H7 (cell line): ENCODE results near the gene DLD. TPM values are rescaled to one million over a fixed set of nuclear protein-coding genes. Genes with fewer than 3 reads are reported as not detected.

ENCODE experiments used
- DNase-seq: peaks from one replicate; pipeline ENCODE4 v3.0.0; 2012
- H3K27me3 ChIP-seq: 2 replicates; pipeline ENCODE4 v1.6.0; 2011; ENCODE audit warnings: mild to moderate bottlenecking, low read length; ENCODE audit not compliant: control insufficient read depth, insufficient read depth
- H3K36me3 ChIP-seq: replicated peaks from 2 replicates; pipeline ENCODE4 v1.5.1; 2011; ENCODE audit warnings: low read length; ENCODE audit not compliant: control insufficient read depth, insufficient read depth
- H3K4me3 ChIP-seq: 2 replicates; pipeline ENCODE4 v1.5.1; 2011; ENCODE audit warnings: low read depth, mild to moderate bottlenecking, control low read depth, low read length, moderate library complexity; ENCODE audit not compliant: insufficient read depth
- total RNA-seq: library from RNA; depleted of rRNA; stranded (reverse); fragments of >200 nt; shearing (Covaris generic); gene quantifications from 2 replicates; pipeline ENCODE4 v1.2.3, GENCODE V29; 2014

Gene DLD
- total RNA-seq, 1 experiment from 2014 or later, result 58.5 TPM

DNA sequence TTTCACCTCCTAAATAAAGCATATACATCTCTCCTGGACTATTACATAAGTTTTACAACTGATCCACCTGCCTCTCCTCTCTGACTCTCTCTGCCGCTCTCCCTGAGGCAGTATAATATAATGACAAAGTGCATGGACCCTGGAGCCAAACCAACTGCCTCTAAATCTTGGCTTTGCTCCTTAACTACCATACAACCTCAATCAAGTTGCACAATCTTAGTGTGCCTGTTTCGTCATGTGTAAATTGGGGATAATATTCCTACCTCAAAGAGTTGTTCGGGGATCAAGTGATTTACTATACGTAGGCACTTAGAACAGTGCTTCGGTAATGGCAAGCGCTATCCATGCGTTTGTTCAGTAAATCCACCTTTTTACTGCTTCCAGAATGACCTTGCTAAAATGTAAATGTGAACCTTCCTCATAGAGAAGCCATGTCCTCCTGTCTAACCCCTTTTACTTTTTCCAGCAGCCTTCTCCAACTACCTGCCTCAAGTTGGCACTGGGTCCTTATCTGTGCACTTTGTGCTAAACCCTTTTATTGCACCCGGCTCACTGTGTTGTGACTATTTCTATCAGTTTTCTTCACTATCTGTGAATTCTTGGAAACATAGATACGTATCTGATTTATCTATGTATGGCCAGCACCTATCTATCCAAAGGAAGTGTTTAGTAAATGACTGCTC is 30.6 kb upstream of the DLD start:
- no peak for DNase-seq
- H3K4me3 ChIP-seq, result no peak overlapping the region
- no peaks in the 10 kb centered on the region for H3K36me3 ChIP-seq
- H3K27me3 ChIP-seq, result no peaks in the 10 kb centered on the region

DNA sequence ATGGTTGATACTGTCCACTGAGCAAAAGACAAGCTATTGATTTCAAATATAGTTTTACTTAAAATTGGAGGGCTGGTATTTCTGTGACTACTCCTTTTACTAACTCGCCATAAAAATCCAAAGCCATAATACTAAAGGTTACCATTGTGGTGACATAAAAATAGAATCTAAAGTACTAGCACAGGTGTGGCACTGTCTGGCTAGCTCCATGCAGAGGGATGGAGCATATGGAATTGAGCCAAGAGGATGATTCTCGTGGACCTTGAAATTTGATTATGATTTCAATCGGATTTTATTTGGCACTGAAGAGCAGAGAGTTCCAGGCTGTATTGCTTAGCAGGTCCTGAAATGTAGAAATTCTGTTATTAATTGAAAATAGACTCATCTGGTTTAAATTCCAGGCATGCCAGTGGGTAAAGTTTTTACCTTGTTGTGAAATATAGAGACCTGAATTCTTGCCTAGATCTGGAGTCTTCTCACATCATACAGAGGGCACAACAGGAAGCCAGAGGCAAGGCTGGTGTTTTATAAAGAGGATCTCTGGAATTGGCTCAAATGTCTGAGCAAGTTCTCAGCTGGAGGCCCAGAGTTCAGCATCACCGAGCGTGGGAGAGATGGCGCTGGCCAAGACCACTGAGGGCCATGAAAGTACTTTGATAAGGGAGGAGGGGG is 29.9 kb upstream of the DLD start:
- no peaks in the 10 kb centered on the region for H3K27me3 ChIP-seq
- no peaks in the 10 kb centered on the region for H3K36me3 ChIP-seq
- DNase-seq, result no peak
- no peak overlapping the region for H3K4me3 ChIP-seq

DNA sequence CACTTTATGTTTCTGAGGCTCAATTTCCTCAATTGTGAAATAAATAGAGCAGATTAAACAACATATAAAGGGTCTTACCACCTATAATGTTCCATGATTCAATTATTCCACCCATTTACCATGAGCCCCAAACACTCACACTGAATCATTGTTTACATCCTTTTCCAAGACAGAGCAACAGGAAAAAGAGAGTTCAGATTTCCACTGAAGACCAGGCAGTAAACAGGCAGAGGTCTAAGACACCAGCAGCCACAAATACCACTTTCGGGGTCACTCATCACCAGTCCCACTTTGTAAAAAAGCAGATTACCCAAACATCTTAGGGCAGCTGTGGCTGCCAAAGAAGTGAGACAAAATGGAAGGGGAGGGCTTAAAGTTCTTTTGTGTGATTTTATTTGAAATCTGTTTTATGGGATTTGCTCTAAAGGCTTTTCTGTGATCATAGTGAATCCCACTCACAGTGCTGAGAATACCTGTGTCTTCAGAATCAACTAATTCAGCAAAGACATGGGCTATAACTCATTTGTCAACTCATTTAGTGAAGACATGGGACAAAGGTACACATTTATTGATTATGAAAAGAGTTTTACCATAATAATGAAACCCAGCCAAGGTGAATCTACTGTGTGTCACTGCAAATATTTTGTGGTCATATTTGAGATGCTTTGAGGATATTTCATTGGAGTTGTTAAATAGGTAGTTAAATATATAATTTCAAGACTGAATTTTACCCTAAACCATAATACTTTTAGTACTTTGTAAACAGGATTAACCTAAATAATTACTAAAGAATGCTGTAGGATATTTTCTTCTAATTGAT is 24.8 kb upstream of the DLD start:
- H3K36me3 ChIP-seq, result no peaks in the 10 kb centered on the region
- no peak overlapping the region for H3K4me3 ChIP-seq
- DNase-seq, result no peak
- no peaks in the 10 kb centered on the region for H3K27me3 ChIP-seq

DNA sequence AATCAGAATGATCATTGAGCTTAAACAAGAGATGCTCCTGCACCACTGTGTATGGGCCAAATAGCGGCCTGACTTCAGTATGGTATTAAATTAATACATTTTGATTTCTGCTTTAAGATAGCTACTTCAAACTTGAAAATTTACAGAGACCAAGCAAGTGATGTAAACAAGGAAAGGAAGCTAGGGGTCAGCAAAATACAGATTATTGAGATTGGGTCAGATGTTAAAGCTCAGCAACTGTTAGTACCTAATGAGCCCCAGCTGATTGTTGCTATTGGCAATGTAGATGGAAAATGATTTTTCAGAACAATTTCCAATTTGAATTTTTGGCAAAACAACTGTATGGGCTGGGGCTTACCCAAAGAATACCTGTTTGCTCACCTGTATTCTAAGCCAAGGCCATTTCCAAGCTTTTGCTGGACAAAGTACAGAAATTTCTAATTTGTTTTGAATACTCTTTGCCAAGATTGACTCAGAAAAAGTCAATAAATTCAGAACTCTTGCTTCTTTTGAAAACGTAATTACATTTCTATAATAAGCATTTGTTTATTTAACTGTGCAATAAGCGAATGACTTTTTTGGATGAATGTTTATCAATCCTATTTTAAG is 23.0 kb upstream of the DLD start:
- Histone ChIP-seq H3K27me3 (no peaks in the 10 kb centered on the region), H3K4me3 (no peak overlapping the region), H3K36me3 (no peaks in the 10 kb centered on the region)
- DNase-seq, result no peak

DNA sequence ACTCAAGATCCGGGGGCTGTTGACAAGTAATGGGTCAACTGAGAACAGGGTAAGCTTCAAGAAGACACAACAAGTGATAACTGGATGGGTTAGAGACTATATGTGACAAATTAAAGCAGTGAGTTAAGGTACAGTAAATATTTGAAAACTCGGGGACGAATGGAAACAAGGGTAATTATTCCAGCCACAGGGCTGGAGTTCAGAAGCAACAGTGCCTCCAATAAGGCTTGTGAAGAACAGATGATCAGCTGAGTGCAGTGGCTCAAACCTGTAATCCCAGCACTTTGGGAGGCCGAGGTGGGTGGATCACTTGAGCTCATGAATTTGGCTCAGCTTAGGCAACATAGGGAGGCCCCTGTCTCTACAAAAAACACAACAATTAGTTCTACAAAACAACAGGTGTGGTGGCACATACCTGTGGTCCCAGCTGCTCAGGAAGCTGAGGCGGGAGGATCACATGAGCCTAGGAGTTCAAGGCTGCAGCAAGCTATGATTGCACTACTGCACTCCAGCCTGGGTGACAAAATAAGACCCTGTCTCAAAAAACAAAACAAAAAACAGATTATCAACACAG is 20.5 kb upstream of the DLD start:
- no peak for DNase-seq
- H3K36me3 ChIP-seq, result no peaks in the 10 kb centered on the region
- H3K4me3 ChIP-seq, result no peak overlapping the region
- no peaks in the 10 kb centered on the region for H3K27me3 ChIP-seq

DNA sequence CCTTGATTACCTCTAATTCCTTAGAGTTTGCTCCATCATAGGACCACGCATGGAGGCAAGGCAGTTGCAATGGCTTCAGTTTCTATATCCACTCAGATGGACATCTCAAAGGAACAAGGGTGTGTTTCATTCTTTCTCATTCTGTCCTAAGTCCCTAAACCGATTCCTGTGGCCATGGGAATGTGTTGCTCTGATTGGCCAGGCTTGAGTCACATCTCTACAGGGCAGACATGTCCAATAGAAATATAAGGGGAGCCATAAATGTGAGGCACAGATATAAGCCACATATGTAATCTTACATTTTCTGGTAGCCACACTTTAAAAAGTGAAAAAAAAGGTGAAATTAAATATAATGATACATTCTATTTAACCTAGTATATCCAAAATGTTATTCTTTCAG is 16.9 kb upstream of the DLD start:
- no peak for DNase-seq
- H3K36me3 ChIP-seq, result no peaks in the 10 kb centered on the region
- no peak overlapping the region for H3K4me3 ChIP-seq
- H3K27me3 ChIP-seq, result no peaks in the 10 kb centered on the region

DNA sequence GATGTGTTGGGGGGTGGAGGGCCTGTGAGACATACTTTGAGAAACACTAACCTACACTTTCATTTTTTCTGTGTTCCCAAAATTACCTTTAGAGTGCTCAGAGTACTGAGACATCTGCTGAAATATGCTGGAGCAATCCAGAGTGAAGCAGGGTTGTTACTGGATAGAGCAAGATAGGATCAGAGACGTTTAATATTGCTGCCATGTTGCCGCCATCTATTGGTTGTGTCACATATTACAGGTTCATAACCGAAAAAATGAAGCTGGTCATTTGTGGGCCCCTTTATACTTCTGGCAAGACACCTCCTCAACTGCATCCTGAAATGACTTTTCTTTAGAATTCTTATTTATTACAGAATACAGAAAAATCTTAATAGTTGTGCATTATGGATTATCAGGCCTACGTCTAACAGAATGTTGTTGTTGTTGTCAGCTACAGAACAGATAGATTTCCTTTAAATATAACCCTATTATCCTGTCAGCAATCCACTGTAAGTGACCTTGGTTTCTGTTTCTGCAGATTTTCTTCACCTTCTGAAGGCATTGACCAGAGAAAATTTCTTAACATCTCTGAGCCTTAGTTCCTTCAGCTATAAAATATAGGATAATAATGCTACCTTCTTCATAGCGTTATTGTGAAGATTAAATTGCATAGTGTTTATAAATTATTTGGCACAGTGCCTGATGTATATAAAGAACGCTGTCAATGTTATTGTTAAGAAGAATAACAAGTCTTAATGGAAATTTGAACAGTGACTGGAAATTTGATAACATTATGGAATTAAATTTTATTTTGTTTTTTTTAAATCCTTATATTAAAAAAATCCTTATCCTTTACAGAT is 16.2 kb upstream of the DLD start:
- Histone ChIP-seq H3K36me3 (no peaks in the 10 kb centered on the region), H3K4me3 (no peak overlapping the region)
- DNase-seq, result peak; percentile 57

DNA sequence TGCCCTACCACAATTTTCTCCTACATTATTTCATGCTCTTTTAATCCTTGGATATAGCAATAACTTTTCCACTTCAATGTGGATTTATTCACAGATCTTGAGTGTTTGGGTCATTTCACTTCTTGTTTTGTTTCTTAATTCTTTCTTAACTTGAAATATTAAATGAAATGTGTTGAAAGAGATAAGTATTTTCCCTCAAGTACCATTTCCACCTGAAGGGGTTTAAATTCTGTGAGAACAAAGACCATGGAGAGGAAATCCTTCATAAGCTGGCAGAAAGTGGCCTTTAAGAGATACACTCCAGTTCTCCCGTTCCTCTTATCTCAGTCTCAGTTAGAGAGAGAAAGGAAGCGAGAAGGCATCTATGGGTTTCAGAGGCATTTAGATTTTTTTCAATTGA is 14.1 kb upstream of the DLD start:
- Histone ChIP-seq H3K27me3 (no peaks in the 10 kb centered on the region), H3K4me3 (no peak overlapping the region), H3K36me3 (no peaks in the 10 kb centered on the region)
- no peak for DNase-seq

More for the DNA sequence above, 16.2 kb upstream of the DLD start:
- H3K27me3 ChIP-seq, result no peaks in the 10 kb centered on the region

DNA sequence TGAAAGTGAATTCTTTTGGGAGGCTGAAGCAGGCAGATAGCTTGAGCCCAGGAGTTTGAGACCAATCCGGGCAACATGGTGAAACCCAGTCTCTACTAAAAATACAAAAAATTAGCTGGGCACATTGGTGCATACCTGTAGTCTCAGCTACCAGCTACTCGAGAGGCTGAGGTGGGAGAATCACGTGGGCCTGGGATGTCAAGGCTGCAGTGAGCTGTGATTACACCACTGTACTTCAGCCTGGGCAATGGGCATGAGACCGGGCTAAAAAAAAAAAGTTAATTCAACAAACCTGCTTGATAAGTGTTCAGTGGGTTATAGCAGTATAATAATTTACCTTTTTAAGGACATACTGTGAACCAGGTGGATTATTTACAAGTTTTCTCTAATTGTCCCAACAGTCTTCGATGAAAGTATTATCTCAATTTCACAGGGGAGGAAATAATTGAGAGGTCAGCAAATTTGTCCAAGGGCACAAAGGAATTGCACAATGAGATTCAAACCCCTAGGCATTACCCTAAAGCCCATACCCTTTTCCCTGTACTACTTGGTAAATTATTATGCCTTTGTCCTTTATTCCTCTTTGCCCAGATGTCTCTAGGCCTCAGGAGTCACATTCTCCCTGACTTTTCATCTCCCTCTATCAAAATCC is 13.1 kb upstream of the DLD start:
- H3K4me3 ChIP-seq, result no peak overlapping the region
- DNase-seq, result no peak
- no peaks in the 10 kb centered on the region for H3K36me3 ChIP-seq
- H3K27me3 ChIP-seq, result no peaks in the 10 kb centered on the region

DNA sequence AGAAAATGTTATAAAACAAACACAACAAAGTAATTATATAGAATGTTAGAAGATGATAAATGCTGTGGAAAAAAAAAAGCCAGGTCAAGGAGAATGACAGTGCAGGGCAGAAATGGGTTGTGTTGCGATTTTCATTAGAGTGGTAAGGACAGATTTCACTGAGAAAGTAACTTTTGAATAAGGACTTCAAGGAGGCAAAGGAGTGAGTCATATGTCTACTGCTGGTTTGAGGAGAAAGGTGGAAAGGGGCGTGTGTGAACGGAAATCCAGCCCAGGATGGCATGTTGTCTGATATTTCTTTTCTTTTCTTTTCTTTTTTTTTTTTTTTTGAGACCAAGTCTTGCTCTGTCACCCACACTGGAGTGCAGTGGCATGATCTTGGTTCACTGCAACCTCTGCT is 12.3 kb upstream of the DLD start:
- no peak for DNase-seq
- Histone ChIP-seq H3K27me3 (no peaks in the 10 kb centered on the region), H3K4me3 (no peak overlapping the region), H3K36me3 (no peaks in the 10 kb centered on the region)

DNA sequence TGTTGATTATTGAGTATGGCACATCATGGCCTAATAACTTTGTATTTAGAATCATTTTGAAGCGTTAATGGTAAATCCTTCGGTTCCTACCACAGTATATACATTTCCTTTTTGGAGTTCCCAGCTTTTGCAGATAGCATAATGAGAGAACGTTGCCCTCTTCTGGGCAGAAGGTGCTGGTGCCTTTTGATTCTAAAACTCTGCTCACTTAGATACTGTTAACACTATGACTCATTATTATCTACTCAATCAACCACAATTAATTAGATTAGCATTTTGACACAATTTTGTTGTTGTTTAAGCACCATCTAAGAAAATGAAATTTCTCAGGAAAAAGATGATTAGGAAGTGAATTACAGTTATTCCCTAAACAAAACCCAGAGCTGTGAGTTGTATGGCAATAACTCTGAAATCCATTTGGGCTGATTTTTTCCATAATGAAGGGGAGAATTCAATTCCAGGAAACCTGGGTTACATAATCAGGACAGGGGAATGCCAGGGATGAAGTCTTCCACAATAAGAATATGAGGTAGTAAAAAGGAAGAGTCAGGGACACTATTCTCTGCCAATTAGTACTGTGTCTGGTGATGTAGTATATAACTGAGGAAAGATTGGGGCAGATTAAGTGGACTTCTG is 11.5 kb upstream of the DLD start:
- Histone ChIP-seq H3K36me3 (no peaks in the 10 kb centered on the region), H3K27me3 (no peaks in the 10 kb centered on the region), H3K4me3 (no peak overlapping the region)
- DNase-seq, result peak; percentile 57

DNA sequence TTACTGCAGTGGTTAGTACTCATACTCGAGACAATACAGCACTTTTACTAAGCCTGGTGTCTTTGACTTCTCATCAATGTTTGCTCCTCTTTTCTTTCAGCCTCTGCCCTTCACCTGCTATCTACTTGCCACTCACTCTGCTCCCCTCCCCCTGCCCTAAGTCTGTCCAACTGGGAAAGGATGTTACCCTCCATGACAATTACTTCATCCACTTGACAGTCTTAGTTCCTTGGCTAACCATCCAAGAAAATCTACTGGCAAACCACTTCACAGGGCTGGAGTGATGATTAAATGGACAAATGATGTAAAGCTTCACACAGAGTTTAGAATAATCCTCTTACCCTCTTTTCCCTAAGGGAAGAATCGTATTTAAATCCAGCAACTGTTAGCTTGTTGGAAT is 8.2 kb upstream of the DLD start:
- Histone ChIP-seq H3K27me3 (no peaks in the 10 kb centered on the region; the same call in 1 of the 2 replicates), H3K36me3 (no peaks in the 10 kb centered on the region), H3K4me3 (no peak overlapping the region)
- no peak for DNase-seq
